HuH-7 (cell line): ENCODE data around the gene DCTN5.
A peak's percentile ranks its signal among the peaks of the same experiment; 100 is the strongest.

Source experiments
- DNase-seq: peaks from one replicate; pipeline ENCODE4 v3.0.0; 2011; ENCODE audit warnings: low spot score

Gene DCTN5

GRCh38 chr16:23663918-23664317, 22.7 kb downstream of the DCTN5 start:
- no peak for DNase-seq

- DNase-seq = no peak
Observed at GRCh38 chr16:23666571-23667354, 25.5 kb downstream of the DCTN5 start.

GRCh38 chr16:23667355-23667659, 26.0 kb downstream of the DCTN5 start:
- no peak for DNase-seq

GRCh38 chr16:23668225-23668624, 27.0 kb downstream of the DCTN5 start:
- DNase-seq = no peak

GRCh38 chr16:23668873-23669272, 27.6 kb downstream of the DCTN5 start:
- DNase-seq = no peak

GRCh38 chr16:23670137-23670776, 29.0 kb downstream of the DCTN5 start:
- DNase-seq = no peak

- DNase-seq = no peak
Observed at GRCh38 chr16:23673971-23674614, 32.8 kb downstream of the DCTN5 start.

GRCh38 chr16:23676924-23677480, 35.7 kb downstream of the DCTN5 start:
- peak; percentile 34 for DNase-seq

GRCh38 chr16:23678430-23679273, 37.4 kb downstream of the DCTN5 start, which contains the start of gene PLK1:
TSS of gene PLK1 (plus strand) at chr16:23678889. CDS start at chr16:23678933, 44 bp downstream.
- DNase-seq = peak; percentile 95

- peak; percentile 51 for DNase-seq
Observed at GRCh38 chr16:23679274-23679985, 38.2 kb downstream of the DCTN5 start.

GRCh38 chr16:23679986-23680336, 38.7 kb downstream of the DCTN5 start:
- DNase-seq = no peak

GRCh38 chr16:23682181-23682580, 40.9 kb downstream of the DCTN5 start:
- DNase-seq = no peak

- DNase-seq = no peak
Observed at GRCh38 chr16:23683487-23683886, 42.2 kb downstream of the DCTN5 start.

GRCh38 chr16:23687034-23687808, 46.0 kb downstream of the DCTN5 start:
- DNase-seq = no peak

- DNase-seq = no peak
Observed at GRCh38 chr16:23689442-23690187, 48.3 kb downstream of the DCTN5 start.

- no peak for DNase-seq
Observed at GRCh38 chr16:23690771-23691482, 49.7 kb downstream of the DCTN5 start.

GRCh38 chr16:23691483-23692189, 50.4 kb downstream of the DCTN5 start:
- no peak for DNase-seq

- no peak for DNase-seq
Observed at GRCh38 chr16:23692190-23692837, 51.0 kb downstream of the DCTN5 start.
